ENCODE results near the gene LPAR6.
"Not testable (repeated sequence)": the region's sequence is repeated elsewhere in the genome, so short reads cannot be mapped to it uniquely, and the experiment has no call there.

Gene LPAR6

GRCh38 chr13:48412881-48413351 lies at the start of gene LPAR6:
Gene LPAR6 (minus strand): TSS chr13:48413113. CDS start chr13:48412423, 690 bp downstream.
- no peak for DNase-seq

DNA sequence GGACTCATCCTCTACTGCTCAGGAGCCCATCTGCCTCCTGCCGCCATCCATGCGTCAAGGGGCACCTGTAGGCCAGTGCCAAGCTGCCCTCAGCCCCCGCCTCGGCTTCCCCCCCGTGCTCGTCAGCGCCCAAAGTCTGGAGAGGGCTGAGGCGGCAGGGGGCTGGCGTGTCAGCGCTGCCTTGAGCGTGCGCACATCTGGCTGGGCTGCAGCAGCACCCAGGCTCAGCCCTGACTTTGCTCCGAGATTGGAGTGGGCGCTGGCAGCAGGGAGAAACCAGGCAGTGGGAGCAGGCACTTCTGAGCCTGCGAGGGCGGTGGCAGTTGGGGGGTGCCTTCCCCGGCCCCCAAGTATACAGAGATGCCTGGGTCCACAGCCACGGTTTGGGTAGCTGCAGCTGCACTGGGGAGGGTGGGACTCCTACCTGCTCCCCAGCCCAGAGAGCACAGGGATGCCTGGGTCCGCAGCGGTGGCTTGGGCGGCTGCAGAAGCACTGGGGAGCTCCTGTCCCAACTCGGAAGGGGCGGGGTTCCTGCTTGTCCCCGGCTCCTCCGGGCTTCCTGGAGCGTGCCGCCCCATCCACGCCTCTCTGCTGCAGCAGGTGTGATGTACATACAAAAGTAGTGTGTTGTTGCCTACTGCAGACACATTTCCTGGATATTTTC lies 44.8 kb upstream of the LPAR6 start:
- no peak for DNase-seq

DNA sequence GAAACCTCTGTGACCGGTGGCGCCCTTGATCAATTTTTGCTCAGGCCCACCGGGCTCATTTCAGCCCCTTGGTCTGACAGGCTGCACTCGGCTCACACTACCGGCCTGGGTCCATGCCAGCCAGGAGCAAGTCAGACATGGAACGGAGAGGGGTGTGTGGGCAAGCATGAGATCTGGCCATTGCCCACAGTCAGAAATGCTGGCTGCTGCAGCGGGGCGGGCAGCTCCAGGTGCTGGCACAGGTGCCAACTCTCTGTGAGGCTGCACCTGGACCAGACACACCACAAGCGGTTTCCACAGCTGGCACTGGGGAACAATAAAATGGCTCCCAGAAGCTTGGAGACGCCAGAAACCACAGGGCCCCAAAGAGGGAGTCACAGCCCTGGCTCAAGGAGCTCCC lies 43.6 kb upstream of the LPAR6 start:
- DNase-seq: no peak

DNA sequence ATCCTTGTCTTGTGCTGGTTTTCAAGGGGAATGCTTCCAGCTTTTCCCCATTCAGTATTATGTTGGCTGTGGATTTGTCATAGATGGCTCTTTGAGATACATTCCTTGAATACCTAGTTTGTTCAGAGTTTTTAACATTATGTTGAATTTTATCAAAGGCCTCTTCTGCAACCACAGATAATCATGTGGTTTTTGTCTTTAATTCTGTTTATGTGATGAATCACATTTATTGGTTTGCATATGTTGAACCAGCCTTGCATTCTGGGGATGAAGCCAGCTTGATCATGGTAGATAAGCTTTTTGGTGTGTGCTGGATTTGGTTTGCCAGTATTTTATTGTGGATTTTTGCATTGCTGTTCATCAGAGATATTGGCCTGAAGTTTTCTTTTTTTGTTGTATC lies 38.3 kb upstream of the LPAR6 start:
- DNase-seq: not testable (repeated sequence)

- DNase-seq: no peak
Observed at GRCh38 chr13:48449656-48450055, 36.7 kb upstream of the LPAR6 start.

GRCh38 chr13:48448959-48449614 lies 36.2 kb upstream of the LPAR6 start:
- no peak for DNase-seq

- DNase-seq: no peak
Observed at GRCh38 chr13:48448285-48448958, 35.5 kb upstream of the LPAR6 start.

DNA sequence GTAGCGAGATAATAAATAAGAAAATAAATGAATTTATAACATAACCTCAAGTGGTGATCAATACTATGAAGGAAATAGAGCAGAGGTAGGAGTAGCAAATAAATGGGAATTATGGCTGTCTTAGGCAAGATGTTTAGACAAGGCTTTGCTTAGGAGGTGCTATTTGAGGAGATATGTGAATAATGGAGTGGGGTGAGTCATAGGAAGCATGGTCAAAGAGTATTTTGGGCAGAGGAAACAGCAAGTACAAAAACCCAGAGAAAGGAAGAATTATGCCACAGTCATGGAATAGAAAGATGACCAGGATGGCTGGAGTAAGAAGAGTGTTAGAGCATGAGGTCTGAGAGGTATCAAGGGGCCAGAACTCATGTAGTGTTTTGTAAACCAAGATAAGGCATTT lies 33.6 kb upstream of the LPAR6 start:
- no peak for DNase-seq

DNA sequence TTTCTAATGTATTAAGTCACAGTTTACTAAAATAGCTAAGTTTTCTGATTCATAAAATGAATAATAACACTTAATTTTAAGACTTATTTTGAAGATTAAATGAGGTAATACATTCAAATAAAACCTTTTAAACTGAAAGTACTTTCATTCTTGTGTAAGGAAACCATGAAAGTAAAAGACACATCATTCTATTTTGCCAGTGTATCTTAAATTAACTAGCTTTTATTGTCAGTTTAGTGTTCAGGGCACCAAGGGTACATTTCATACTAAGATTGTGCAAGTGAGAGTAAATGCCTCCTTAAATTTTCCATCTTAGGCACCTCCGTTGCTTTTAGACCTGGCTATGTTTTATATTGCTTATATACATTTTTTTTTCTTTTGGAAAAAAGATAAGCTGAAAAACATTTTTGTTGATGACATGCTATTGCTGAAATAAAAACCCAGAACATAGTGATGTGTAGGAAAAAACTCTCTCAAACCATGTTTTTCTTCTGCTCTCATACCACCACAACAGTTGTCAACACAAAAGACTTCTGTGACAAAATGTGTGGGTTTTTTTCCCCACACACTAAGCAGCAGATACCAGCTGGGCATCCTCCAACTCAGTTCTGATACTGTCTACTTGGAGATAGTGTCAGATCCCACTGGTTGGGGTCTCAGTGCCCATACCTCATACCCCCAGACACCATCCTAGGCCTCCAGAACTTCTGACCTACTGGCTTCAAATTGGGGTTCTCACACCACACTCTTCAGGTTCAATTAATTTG lies 30.7 kb upstream of the LPAR6 start:
- DNase-seq: no peak

DNA sequence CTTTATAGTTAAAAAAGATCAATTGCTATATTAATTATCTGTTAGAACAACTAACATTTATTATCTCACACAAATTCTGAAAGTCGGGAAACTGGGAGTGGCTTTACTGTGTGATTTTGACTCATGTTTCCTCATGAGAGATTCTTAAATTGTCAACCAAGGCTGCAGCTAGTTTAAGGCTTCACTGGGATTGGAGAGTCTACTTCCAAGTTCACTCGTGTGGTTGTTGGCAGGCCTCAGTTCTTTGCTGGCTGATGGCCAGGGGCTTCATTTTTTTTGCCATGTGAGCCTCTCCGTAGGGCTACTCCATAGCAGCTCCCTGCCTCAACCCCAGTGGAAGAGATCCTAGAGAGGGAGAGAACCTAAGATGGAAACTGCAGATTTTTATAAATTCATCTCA lies 24.5 kb upstream of the LPAR6 start:
- DNase-seq: peak; percentile 49 to 80

- no peak for DNase-seq
Observed at GRCh38 chr13:48436661-48437288, 23.9 kb upstream of the LPAR6 start.

- DNase-seq: no peak
Observed at GRCh38 chr13:48434200-48434599, 21.3 kb upstream of the LPAR6 start.

DNA sequence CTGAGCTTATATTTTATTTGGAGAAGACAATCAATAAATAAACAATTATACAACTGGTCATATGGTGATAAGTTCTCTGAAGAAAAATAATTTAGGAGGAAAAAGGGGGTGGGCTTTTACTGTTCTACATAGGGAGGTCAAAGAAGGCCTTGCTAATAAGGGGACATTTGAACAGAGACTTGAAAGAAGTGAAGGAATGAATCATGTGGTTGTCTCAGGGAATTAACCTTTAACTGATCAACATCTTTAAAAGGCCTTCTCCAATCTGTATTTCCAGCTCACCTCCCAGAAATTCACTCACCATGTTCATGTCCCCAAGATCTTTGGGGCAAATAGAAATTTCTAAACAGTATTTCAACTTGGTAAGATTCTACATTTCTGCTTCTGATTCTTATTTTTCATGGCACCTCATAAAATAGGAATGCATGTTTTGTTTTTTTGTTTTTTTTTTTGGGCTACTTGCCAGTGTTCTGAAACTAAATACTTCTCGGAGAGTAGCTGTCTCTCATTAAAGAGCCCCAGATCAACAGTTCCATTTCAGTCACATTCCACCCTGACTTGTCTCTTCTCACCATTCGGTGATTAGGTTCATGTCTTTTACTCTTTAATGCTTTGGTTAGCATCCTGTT lies 19.2 kb upstream of the LPAR6 start:
- no peak for DNase-seq

- no peak for DNase-seq
Observed at GRCh38 chr13:48431431-48431830, 18.5 kb upstream of the LPAR6 start.

DNA sequence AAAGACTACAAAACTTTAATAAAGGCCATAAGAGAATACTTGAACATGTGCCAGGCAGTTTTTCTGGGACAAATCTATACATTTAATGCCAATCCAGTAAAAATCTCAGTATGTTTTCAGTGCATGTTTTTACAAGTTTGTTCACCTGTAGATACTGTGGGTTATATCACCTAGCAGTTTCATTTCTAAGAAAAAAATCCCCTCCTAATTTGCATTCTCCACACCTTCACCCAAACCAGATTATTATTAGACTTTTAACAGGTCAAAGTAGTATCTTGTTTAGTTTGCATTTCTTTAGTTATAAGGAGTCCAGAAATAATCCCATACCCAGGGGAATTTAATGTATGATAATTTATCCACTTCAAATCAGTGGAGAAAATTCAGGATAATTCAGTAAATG lies 17.0 kb upstream of the LPAR6 start:
- DNase-seq: no peak

GRCh38 chr13:48429036-48429435 lies 16.1 kb upstream of the LPAR6 start:
- no peak for DNase-seq

- not testable (repeated sequence) for DNase-seq
Observed at GRCh38 chr13:48426755-48427298, 13.9 kb upstream of the LPAR6 start.

DNA sequence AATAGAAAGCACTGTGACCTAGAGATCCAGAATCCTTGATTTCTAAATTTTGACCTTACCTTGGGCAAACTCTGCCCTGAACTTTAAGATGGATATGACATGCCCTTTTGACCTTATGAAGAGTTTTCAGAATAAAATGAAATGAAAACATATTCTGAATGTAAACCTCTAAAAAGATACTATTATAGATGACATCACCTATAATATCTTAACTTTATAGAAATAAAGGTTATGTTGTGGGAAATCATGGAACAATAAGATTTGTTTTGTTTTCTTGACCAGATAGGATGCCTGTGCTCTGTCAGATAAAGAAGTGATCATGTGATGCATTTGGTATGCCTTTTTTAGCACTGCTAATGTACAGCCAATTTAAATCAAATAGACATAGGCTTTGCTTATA lies 13.1 kb upstream of the LPAR6 start:
- DNase-seq: no peak

DNA sequence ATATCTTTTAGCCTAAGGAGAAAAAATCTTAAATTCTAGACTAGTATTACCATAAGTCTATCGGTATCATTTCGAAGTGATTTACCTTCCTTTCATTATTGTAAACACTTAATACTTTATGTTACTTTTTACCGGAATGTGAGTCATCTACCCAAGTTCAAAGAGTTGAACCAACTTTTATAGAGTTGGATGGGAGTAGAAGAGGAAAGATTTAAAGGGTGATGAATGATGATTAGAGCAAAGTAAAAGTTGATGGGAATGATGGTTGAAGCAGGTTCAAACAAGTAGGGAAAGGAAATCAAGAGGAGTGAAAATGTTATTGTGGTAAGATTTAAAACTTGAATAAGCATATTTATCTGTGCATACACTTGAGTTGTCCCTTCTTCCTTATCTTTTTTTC lies 11.3 kb upstream of the LPAR6 start:
- DNase-seq: no peak

GRCh38 chr13:48422003-48422402 lies 9.1 kb upstream of the LPAR6 start:
- not testable (repeated sequence) for DNase-seq

DNA sequence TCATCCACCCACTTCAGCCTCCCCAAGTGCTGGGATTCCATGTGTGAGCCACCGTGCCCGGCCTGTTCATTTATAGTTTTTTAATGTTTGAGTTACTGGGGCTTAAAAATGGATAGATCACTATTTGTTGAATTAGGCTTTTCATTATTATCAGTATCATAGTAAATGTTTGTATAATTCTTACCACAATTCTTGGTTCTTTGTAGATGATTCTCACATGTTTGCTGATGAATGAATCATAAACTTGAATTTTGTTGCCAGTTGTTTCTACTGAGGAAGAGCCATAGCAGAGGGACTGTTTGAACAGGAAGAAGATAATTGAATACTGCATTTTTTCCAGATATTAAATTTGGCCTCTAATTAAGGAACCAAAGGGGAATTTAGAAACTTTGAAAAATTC lies 2.6 kb upstream of the LPAR6 start:
- DNase-seq: no peak

- no peak for DNase-seq
Observed at GRCh38 chr13:48414501-48414900, 1.6 kb upstream of the LPAR6 start.

Measured in NCI-H446 (cell line).